Measurements from ENCODE around the gene SYT8.
"Not testable (repeated sequence)": the region's sequence is repeated elsewhere in the genome, so short reads cannot be mapped to it uniquely, and the experiment has no call there.

SYT8 gene

GRCh38 chr11:1862588-1863351 lies 28.0 kb downstream of the SYT8 start:
- no peak for DNase-seq

- DNase-seq, result no peak
These were observed 28.8 kb downstream of the SYT8 start for GRCh38 chr11:1863352-1864216.

- DNase-seq, result no peak
These were observed 29.4 kb downstream of the SYT8 start for GRCh38 chr11:1864231-1864630.

GRCh38 chr11:1864831-1865665 lies 30.3 kb downstream of the SYT8 start:
- no peak for DNase-seq

GRCh38 chr11:1866226-1866625 lies 31.4 kb downstream of the SYT8 start:
- DNase-seq, result no peak

- DNase-seq, result no peak
These were observed 32.0 kb downstream of the SYT8 start for GRCh38 chr11:1866776-1867175.

GRCh38 chr11:1867381-1867780 lies 32.6 kb downstream of the SYT8 start:
- DNase-seq, result no peak

- DNase-seq, result no peak
These were observed 33.4 kb downstream of the SYT8 start for GRCh38 chr11:1868056-1868635.

GRCh38 chr11:1868636-1869291 lies 34.0 kb downstream of the SYT8 start:
- no peak for DNase-seq

- no peak for DNase-seq
These were observed 34.9 kb downstream of the SYT8 start for GRCh38 chr11:1869427-1870325.

GRCh38 chr11:1870326-1870696 lies 35.5 kb downstream of the SYT8 start:
- DNase-seq, result no peak

GRCh38 chr11:1870721-1871466 lies 36.1 kb downstream of the SYT8 start:
- DNase-seq, result no peak

GRCh38 chr11:1871531-1871930 lies 36.7 kb downstream of the SYT8 start:
- no peak for DNase-seq

- no peak for DNase-seq
These were observed 37.6 kb downstream of the SYT8 start for GRCh38 chr11:1872267-1872985.

- DNase-seq, result no peak
These were observed 38.4 kb downstream of the SYT8 start for GRCh38 chr11:1873048-1873812.

GRCh38 chr11:1873813-1874150 lies 39.0 kb downstream of the SYT8 start:
- DNase-seq, result not testable (repeated sequence)

GRCh38 chr11:1874441-1875092 lies 39.8 kb downstream of the SYT8 start:
- not testable (repeated sequence) for DNase-seq

GRCh38 chr11:1875093-1875850 lies 40.5 kb downstream of the SYT8 start:
- no peak for DNase-seq

Measured in KG1 (cell line).